NCI-H2196 treated with DMSO at 0.1 percent for 48 hours (cell line): Measurements from ENCODE around the gene PHKG1.
"Not testable (repeated sequence)": the region's sequence is repeated elsewhere in the genome, so short reads cannot be mapped to it uniquely, and the experiment has no call there.

ENCODE experiments used
- DNase-seq: peaks from one replicate; lab custom pipeline; 2025; ENCODE audit not compliant: unreplicated experiment; lab: John Stamatoyannopoulos, UW

PHKG1 gene

DNA sequence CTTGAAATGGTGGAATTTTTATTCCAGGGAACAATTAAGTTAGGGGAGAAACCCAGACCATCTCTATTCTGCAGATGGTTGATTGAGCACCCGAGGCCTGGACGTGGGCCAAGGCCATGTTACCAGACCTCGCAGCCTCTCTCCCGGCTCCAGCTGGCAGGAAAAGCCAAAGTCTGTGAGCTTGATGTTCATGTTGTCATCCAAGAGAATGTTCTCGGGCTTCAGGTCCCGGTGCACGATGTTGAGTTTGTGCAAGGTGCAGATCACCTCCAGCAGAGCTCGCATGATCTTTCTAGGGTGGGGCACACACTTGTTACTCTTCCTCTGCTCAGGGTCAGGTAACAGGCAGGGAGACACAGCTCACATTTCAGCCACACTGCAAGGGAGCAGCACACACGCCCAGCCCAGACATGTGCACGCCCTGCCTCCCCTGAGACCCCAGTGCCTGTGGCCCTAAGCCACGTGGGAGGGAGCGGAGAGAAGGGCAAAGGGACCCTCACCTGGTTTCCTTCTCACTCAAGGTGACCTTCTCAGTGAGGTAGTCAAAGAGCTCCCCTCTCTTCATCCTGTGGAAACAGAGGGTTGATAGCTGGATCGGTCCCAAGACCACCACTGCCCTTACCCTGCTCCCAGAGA lies 9.5 kb downstream of the PHKG1 start:
- peak; percentile 72 for DNase-seq

DNA sequence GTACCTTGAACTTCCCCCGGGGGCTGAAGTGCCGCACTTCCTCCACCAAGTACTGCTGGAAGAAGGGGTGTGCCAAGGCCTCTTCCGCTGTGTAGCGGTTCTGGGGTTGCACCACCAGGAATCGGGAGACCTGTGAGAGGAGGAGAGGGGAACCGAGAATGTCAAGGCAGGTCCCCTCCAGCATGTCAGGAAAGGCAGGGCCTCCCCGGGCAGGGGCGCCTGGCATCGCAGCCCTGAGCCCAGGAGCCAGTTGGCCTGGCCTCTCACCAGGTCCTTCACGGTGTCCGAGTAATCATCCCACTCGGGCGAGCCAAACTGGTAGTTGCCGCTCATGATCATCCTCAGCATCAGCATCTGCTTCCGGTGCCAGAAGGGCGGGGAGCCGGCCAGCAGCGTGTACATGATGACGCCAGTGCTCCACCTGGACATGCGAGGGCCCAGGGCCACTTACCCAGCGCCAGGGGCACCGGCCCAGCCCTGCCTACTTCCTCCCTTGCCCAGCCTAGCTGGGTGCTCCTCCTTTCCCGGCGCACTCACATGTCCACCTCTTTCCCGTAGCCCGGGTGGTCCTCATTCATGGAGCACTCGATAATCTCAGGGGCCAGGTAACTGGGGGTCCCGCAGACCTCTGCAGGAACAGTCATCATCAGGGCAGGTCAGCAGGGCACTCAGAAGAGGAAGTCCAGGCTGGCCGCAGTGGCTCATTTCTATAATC lies 11.0 kb downstream of the PHKG1 start:
- DNase-seq, result no peak

DNA sequence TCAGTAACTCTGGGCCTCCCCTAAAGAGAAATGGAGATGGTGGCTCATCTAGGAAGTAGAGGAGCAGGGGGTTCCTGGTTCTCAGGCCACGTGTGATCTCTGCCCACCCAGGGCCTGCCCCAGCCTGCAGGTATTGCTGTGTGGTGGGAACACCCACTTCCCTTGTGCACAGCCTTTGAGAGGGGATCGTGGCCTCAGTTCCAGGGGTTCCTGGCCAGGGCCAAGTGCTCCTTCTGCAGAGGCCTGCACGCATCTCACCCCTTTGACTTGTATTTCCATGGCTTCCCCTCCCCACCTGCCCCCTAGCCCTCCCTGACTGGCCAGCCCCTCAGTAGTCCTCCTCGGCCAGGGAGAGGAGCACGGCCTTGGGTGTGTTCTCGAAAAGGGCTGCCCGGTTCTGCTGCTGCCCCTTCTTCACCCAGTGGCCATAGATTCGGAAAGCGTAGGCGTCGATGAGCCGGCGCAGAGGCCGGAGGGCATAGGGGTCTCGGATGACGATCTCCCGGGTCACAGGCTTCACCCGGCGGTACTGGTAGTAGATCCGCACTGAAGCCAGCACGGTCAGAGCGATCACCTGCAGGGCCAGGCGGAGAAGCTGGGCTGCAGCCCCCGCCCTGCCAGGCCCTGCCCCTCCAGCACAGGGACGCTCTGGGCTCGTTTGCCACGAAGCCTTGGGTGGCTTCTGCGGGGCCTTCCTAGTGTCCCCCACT lies 11.9 kb downstream of the PHKG1 start:
- DNase-seq, result not testable (repeated sequence)

DNA sequence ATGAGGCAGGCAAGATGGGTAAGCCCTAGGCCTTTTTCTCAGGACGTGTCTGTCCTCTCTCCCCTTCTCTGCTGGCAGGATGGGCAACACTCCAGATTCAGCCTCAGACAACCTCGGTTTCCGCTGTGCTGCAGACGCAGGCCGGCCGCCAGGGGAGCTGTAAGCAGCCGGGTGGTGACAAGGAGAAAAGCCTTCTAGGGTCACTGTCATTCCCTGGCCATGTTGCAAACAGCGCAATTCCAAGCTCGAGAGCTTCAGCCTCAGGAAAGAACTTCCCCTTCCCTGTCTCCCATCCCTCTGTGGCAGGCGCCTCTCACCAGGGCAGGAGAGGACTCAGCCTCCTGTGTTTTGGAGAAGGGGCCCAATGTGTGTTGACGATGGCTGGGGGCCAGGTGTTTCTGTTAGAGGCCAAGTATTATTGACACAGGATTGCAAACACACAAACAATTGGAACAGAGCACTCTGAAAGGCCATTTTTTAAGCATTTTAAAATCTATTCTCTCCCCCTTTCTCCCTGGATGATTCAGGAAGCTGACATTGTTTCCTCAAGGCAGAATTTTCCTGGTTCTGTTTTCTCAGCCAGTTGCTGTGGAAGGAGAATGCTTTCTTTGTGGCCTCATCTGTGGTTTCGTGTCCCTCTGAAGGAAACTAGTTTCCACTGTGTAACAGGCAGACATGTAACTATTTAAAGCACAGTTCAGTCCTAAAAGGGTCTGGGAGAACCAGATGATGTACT lies 13.1 kb downstream of the PHKG1 start:
- peak; percentile 97 for DNase-seq

DNA sequence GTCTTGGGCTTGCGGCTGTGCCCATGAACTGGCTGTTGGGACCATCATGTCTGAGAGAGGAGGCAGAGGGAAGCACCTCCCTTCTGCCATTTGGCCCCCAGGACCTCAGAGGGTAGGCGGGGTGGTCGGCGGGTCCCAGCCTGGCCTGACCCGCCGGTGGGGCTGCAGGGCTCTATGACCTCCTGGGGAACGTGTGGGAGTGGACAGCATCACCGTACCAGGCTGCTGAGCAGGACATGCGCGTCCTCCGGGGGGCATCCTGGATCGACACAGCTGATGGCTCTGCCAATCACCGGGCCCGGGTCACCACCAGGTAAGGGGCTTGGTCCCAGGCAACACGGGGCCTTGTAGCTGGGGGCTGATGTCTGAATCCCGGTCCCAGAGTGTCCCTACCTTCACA lies 14.6 kb downstream of the PHKG1 start:
- no peak for DNase-seq

DNA sequence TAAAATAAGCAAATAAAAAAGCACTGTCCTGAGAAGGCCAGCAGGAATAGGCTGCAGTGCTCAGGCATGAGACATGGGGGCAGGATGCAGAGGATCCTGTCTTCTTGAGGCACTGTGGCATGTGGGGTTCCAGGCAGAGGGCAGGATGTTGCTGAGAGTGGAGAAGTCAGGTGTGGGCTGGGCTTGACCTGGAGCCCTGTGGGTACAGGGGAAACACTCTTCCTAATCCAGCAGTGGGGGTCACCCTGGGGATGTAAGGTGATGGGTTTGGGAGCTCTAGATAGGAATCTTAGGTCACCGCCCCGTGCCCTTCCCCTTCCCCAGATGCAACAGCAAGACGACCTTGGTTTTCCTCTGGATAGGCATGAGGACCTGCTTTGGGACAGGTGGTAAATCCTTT lies 15.1 kb downstream of the PHKG1 start:
- no peak for DNase-seq

DNA sequence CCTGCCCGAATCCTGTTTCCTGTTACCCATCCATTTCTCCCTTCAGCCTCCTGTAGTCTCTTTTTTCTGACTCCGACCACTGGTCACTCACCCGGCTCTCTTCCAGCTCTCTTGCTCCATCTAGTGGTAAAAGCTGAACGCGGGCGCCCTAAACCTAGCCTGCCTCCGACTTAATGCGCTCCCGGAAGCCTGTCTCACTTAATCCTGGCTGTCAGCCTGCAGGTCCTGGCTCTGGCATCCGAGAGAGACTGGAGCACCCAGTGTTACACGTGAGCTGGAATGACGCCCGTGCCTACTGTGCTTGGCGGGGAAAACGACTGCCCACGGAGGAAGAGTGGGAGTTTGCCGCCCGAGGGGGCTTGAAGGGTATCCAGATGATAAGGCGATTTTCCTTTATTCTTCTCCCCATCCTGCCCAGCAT lies 18.4 kb downstream of the PHKG1 start:
- peak; percentile 91 for DNase-seq

DNA sequence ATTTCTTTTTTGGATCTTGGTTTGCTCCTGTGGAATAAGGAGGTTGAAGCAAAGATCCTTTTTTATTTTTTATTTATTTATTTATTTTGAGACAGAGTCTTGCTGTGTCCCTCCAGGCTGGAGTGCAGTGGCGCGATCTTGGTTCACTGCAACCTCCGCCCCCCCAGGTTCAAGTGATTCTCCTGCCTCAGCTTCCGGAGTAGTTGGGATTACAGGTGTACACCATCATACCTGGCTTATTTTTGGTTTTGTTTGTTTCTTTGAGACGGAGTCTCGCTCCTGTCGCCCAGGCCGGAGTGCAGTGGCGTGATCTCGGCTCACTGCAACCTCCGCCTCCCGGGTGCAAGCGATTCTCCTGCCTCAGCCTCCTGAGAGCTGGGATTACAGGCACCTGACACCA lies 26.4 kb downstream of the PHKG1 start:
- not testable (repeated sequence) for DNase-seq

DNA sequence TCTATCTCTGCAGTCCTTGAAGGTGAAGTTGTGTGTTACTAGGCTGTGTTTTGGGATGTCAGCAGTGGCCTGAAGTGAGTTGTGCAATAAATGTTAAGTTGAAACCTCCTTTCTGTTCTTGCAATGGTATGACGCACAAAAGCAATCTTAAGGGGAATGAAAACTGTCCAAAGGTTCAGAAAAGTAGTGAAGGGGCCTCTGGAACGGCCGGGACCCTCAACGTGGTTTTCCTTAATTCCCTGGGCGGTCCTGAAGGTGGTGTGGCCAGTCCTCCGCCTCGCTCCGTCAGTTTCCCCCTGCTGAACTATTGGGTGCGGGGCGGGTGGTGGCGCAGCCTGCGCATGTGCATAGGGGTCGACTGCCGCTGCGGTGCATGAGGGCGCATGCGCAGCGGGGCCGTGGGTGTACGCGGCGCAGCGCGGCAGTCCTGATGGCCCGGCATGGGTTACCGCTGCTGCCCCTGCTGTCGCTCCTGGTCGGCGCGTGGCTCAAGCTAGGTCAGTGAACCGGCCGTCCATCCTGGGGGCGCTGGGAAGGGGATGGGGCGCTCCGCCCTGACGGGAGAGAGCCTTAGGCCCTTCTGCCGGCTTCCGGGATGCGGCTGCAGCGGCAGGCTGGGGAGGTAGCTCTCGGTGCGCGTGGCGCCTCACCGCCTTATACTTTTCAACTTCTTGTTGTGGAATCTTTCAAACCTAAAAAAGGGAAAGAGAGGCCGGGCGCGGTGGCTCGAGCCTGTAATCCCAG lies 28.7 kb downstream of the PHKG1 start, which contains the start of gene SUMF2:
TSS of gene SUMF2 (plus strand) at position 405 of the 744 bp plus-strand sequence. CDS start at position 431, 26 bp downstream.
- peak; percentile 87 for DNase-seq

DNA sequence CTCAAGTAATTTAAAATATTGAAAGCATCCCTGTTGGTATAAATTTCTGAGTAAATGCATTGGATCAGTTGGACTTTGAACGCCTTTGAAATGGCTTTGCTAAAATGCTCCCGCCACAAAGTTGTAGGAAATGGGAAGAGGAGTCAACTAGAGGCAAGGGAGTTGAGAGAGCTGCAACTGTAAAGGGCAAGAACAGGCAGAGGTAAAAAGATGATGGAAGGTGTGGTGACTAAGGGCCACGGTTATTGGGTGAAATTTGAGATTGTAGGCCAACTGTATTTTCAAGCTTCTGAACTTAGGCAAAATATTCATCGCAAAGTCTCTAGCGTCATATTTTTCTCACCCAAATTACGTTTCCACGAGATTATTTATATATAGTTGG lies 29.3 kb downstream of the PHKG1 start:
- DNase-seq, result no peak

DNA sequence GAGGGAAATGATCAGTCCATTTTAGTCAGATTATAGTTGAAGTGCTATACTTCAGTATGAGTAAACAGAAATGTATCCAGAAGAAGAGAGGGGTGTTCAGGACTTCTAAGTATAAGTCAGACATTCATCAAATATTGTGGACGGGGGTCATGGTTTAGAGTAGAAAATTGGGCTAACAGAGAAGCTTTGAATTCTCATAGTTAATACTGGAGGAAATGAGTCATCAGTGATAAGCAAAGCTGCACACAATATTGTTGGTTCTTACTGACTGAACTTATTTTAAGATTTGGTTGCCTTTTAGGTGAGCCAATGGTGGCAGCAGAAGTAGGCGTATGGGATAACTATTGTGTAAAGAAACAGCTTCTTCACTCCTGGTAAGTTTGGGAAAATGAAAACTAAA lies 30.4 kb downstream of the PHKG1 start:
- no peak for DNase-seq

DNA sequence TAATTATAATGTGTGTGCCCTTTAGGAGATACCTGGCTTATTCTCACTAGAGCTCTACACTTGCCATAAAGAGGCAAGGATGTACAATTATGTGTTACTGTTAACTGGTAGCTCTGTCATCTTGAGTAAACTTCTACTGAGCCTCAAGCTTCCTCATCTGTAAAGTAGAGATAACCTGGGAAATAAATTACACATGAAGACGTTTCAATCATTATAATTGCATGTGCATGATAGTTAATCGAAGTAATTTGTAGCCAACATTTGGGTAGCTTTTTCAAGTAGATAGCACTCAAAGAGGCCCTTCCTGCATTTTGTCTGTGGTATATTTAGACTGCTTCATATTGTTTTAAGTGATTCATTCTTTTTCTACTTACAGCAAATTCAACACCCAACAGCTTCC lies 38.8 kb downstream of the PHKG1 start:
- DNase-seq, result no peak

DNA sequence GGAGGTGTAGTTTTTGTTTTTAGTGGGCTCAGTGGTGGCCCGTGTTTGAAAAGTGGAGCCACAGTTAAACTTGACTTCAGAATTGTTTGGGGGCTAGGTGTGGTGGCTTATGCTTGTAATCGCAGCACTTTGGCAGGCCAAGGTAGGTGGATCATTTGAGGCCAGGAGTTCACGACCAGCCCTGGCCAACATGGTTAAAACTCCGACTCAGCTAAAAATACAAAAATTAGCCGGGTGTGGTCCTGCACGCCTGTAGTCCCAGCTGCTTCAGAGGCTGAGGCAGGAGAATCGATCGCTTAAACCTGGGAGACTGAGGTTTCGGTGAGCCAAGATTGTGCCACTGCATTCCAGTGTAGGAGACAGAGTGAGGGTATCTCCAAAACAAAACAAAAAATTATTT lies 39.4 kb downstream of the PHKG1 start:
- no peak for DNase-seq

DNA sequence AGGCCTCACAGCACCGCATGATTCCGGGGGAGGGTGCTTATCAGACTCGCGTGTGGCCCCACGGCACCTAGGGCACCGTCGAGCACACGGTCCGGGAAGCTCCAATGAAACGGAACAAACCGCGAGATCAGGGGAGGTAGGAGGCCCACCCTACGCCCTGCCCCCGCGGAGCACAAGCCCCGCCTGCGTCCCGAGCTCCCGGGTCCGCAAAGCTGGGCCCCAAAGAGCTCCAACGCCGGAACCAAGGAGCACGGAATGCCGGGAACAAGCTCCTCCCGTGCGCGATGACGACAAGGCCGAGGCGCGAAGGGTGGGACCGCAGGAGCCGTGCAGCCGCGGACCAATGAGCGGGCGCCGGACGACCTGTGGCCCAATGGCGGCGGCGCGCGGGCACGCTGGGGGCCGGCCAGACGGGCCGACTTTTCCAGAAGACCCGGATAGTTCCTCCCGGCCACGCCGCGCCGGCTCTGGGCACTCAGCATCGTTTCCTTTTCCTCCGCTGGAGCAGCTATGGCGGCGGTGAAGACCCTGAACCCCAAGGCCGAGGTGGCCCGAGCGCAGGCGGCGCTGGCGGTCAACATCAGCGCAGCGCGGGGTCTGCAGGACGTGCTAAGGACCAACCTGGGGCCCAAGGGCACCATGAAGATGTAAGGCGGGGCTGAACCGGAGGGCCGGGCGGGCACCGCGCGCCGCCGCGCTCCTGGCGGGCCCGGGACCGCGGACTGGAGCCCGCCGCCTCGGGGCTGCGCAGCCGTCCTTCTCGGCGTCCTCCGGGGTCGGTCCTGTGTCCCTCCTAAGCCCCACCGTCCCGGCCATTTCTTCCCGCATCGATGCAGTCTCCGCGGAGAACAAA lies 41.2 kb downstream of the PHKG1 start, which contains the start of the genes CCT6A and PSPH:
TSS of gene CCT6A (plus strand) at position 427 of the 853 bp plus-strand sequence. CDS start at position 511, 84 bp downstream.
TSS of gene PSPH (minus strand) at position 106 of the 853 bp plus-strand sequence. CDS start 30,232 bp downstream, outside the sequence.
- DNase-seq, result peak; percentile 99

DNA sequence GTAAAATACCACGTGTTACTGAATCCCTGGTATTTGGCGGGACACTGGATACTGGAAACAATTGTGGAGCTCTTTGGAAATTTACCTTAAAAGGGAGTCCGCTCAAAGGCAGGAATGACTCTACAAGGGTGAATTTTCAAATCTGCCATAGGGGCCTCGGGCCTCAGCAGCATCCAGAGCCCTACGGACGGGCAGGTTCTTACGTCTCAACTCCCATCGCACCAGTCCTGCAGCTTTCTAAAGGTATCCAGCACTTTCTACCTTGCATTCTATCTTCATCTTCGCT lies 41.8 kb downstream of the PHKG1 start:
- DNase-seq, result no peak

DNA sequence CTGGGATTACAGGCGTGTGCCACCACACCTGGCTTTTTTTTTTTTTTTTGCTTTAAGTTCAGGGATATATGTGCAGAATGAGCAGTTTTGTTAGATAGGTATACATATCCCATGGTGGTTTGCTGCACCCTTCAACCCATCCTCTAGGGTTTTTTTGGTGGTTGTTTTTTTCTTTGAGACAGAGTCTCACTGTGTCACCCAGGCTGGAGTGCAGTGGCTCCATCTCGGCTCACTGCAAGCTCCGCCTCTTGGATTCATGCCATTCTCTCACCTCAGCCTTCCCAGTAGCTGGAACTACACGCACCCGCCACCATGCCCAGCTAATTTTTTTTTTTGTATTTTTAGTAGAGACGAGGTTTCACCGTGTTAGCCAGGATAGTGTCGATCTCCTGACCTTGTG lies 44.0 kb downstream of the PHKG1 start:
- not testable (repeated sequence) for DNase-seq

DNA sequence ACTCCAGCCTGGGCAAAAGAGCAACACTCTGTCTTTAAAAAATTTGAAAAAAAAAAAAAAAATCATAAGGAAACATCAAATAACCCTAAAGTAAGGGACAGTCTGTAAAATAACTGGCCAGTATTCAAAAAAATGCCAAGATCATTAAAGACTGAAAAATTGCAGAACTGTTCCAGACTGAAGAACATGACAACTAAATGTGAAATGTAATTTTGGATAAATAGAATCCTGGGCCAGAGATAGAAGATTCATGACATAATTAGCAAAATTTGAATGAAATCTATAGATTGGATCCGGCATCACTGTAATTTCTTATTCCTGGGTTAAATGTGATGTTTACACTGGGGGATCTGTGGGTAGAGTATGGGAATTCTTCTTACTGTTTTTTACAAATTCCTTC lies 44.5 kb downstream of the PHKG1 start:
- no peak for DNase-seq

DNA sequence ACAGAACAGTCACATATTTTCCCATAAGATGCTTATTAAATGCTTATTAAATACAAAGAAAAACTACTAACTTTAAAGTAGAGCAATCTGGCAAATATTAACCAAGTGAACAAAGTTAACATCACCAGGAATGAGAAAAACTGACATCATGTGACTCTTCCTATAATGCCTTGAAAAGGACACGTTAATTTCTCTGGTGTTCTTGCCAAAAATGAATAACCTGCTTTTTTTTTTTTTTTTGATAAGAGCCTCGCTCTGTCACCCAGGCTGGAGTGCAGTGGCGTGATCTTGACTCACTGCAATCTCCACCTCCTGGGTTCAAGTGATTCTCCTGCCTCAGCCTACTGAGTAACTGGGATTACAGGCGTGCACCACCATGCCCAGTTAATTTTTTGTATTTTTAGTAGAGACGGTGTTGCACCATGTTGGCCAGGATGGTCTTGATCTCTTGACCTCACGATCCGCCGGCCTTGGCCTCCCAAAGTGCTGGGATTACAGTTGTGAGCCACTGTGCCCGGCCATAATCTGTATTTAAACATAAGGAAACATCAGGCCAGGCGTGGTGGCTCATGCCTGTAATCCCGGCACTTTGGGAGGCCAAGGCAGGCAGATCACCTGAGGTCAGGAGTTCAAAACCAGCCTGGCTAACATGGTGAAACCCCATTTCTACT lies 45.2 kb downstream of the PHKG1 start:
- not testable (repeated sequence) for DNase-seq
